G401.6 (cell line): ENCODE measurements around the gene NFE2L1.

Experiments
- FAIRE-seq: peaks from 2 replicates; lab custom pipeline; 2012; peaks lifted over from hg19 to GRCh38; lab: Jason Lieb, UNC

The NFE2L1 gene

DNA sequence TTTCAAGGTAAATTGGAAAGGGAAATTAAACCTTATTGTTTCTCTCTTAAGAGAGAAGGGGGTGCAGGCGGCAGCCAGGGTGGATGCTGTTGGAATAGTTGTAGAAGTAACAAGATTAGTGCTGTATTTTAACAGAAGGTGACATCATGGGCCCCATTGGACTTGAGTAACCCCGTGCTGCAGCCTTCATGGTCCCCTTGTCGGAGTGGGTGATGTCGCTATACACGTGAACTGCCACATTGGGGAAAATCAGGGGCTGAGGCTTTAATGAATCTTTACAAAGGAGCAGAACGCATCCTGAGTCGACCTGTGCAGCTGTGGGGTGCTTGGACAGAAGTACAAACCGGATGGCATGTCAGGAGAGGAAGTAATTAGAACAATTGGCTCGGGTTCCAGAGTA is 62.6 kb downstream of the NFE2L1 start:
- FAIRE-seq, result no peak
